DMS114 treated with DMSO at 0.1 percent for 48 hours (cell line): ENCODE measurements around the gene POLDIP2.

Experiments used
- DNase-seq: peaks from one replicate; lab custom pipeline; 2025; ENCODE audit not compliant: unreplicated experiment; lab: John Stamatoyannopoulos, UW

Gene POLDIP2

GRCh38 chr17:28390563-28390962 lies 33.2 kb upstream of the POLDIP2 start:
- DNase-seq, result no peak

GRCh38 chr17:28390141-28390540 lies 32.8 kb upstream of the POLDIP2 start:
- no peak for DNase-seq

- no peak for DNase-seq
Measured at GRCh38 chr17:28388106-28388505, 30.8 kb upstream of the POLDIP2 start.

DNA sequence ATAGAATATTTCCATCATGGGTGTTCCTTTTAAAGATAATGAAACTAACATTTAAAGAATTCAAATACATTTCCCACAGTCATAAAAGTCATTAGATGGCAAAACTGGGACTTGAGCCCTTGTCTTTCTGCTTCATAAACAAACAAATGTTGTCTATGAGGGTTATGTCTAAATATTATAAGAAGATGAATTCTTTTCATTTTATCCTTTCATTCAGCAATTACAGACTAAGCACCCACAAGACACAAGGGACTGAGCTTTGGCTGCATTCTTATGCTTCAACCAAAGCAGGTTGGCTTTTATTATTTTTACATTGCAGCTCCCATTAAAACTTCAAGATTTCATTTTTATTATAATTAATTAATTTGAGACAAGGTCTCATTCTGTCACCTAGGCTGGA lies 29.1 kb upstream of the POLDIP2 start:
- DNase-seq, result no peak

- DNase-seq, result no peak
Measured at GRCh38 chr17:28385406-28385805, 28.1 kb upstream of the POLDIP2 start.

GRCh38 chr17:28385037-28385400 lies 27.7 kb upstream of the POLDIP2 start:
- no peak for DNase-seq

GRCh38 chr17:28384281-28385036 lies 27.1 kb upstream of the POLDIP2 start:
- DNase-seq, result no peak

- no peak for DNase-seq
Measured at GRCh38 chr17:28381141-28381825, 24.0 kb upstream of the POLDIP2 start.

- no peak for DNase-seq
Measured at GRCh38 chr17:28379814-28380801, 22.8 kb upstream of the POLDIP2 start.

GRCh38 chr17:28372945-28373274 lies 15.6 kb upstream of the POLDIP2 start:
- DNase-seq, result no peak

GRCh38 chr17:28372203-28372944 lies 15.0 kb upstream of the POLDIP2 start:
- no peak for DNase-seq

DNA sequence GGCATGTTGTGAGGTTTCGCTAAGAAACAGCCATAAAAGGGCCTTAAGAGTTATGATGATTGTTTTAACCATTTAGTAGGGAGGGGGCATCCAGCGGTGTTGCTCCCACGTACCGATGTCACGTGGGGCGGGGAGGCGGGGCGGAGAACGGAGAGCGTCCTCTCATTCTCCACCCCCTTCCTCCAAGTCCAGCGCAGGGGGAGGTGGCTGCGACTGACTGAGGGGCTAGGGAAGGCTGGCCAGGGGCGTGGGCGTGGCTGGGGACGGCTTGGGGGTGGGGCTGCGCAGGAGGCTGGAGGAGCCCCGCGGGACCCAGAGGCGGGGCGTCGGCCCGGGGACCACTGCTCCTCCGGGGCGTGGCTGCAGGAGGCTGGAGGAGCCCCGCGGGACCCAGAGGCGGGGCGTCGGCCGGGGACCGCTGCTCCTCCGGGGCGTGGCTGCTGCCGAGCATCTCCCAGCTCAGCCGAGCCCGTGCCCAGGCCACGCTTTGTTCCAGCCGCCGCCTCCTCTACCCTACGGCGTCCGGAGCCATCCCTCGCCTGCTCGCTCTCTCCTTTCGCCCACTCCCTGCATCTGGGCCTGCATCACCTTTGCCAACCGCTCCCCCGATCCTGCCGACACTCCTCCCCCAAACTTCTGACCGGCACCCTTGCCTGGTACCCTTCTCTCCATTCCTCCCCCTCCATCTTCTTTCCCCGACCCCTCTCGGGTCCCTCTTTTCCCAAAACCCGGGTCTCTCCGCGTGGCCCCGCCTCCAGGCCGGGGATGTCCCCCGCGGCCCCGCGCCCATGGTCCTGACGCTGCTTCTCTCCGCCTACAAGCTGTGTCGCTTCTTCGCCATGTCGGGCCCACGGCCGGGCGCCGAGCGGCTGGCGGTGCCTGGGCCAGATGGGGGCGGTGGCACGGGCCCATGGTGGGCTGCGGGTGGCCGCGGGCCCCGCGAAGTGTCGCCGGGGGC lies 14.2 kb upstream of the POLDIP2 start, which contains the start of gene SARM1:
Gene SARM1 (plus strand): TSS at position 450 of the 958 bp plus-strand sequence. CDS start 339 bp downstream, at position 789.
- DNase-seq, result peak; percentile 89

- DNase-seq, result no peak
Measured at GRCh38 chr17:28370744-28371103, 13.4 kb upstream of the POLDIP2 start.

DNA sequence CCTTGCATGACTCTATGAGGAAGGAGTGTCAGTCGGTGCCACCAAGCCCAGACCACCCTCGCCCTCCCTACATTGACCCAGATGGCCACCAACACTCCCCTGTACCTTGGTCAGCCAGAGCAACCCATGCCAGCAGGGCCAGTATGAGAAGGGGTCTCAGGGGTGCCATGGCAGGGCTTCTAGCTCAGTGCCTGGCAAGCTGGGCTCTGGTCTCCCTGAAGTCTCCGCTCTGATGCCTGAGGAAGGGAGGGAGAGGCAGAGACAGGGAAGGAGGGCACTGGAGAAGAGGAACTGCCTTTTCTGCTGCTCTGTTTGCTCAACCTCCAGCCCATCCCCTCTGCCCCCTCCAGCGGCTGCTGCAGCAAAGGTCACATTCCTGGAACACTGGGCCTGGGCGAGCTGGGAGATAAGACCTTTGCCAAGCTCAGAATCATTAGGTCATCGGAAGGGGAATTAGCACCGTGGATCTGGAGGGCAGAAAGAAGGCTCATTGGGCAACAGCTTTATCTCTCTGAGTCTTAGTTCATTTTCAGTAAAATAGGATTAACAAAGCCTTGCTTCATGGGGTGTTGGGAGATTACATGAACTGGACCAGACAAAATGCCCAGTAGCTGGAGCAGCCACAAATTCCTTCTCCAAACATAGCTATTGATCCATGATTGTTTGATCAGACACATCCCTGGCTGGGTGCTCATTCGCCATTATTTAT lies 12.9 kb upstream of the POLDIP2 start, which contains the start of gene VTN:
Gene VTN (minus strand): TSS at position 273 of the 709 bp plus-strand sequence. CDS start 104 bp downstream, at position 169.
- DNase-seq, result no peak

- DNase-seq, result no peak
Measured at GRCh38 chr17:28369684-28370034, 12.3 kb upstream of the POLDIP2 start.

- DNase-seq, result no peak
Measured at GRCh38 chr17:28368915-28369683, 11.8 kb upstream of the POLDIP2 start.

GRCh38 chr17:28368306-28368831 lies 11.0 kb upstream of the POLDIP2 start:
- no peak for DNase-seq
